SK-N-SH treated with all-trans-retinoic acid at 6 μM for 48 hours (cell line): Measurements from ENCODE around the gene PDLIM7.

Experiments
- ATAC-seq: fragments of 200-7000 bp; cut with Tn5 transposase; 3 replicates; pipeline ENCODE4 v1.9.1; 2020; ENCODE audit warnings: mild to moderate bottlenecking, moderate library complexity
- ARNTL ChIP-seq: fragments of 450-650 bp; formaldehyde crosslinking; IDR thresholded peaks from 2 replicates; pipeline ENCODE4 v1.5.0; 2020; ENCODE audit warnings: low read depth, mild to moderate bottlenecking, moderate library complexity, borderline replicate concordance
- BACH2 ChIP-seq: fragments of 250-450 bp; sonication (Bioruptor Pico); IDR thresholded peaks from 2 replicates; pipeline ENCODE4 v1.9.0; 2021; ENCODE audit warnings: mild to moderate bottlenecking, borderline replicate concordance
- CREB5 ChIP-seq: fragments of 250-450 bp; sonication (Bioruptor Pico); IDR thresholded peaks from 2 replicates; pipeline ENCODE4 v1.5.1; 2020; ENCODE audit warnings: low read depth, mild to moderate bottlenecking, moderate library complexity
- CSDC2 ChIP-seq: fragments of 250-450 bp; sonication (Bioruptor Pico); IDR thresholded peaks from 2 replicates; pipeline ENCODE4 v1.5.0; 2020; ENCODE audit warnings: mild to moderate bottlenecking, moderate library complexity
- ESRRG ChIP-seq: fragments of 250-450 bp; sonication (Bioruptor Pico); IDR thresholded peaks from 2 replicates; pipeline ENCODE4 v1.6.1; 2021; ENCODE audit warnings: mild to moderate bottlenecking
- GLIS3 ChIP-seq: fragments of 250-450 bp; sonication (Bioruptor Pico); IDR thresholded peaks from 2 replicates; pipeline ENCODE4 v1.5.0; 2020; ENCODE audit warnings: mild to moderate bottlenecking, moderate library complexity
- ISL1 ChIP-seq: fragments of 250-450 bp; sonication (Bioruptor Pico); IDR thresholded peaks from 2 replicates; pipeline ENCODE4 v2.1.2; 2022; ENCODE audit warnings: mild to moderate bottlenecking, moderate library complexity
- OSR1 ChIP-seq: fragments of 250-450 bp; sonication (Bioruptor Pico); IDR thresholded peaks from 2 replicates; pipeline ENCODE4 v1.8.0; 2022; ENCODE audit warnings: moderate library complexity, mild to moderate bottlenecking, inconsistent platforms
- PPARA ChIP-seq: fragments of 250-450 bp; sonication (Bioruptor Pico); IDR thresholded peaks from 2 replicates; pipeline ENCODE4 v1.5.0; 2020; ENCODE audit warnings: mild to moderate bottlenecking, borderline replicate concordance
- RARB ChIP-seq: fragments of 250-450 bp; sonication (Bioruptor Pico); IDR thresholded peaks from 2 replicates; pipeline ENCODE4 v1.8.0; 2021; ENCODE audit warnings: mild to moderate bottlenecking, moderate library complexity
- SNAI2 ChIP-seq: fragments of 250-450 bp; sonication (Bioruptor Pico); IDR thresholded peaks from 2 replicates; pipeline ENCODE4 v1.5.0; 2020; ENCODE audit warnings: mild to moderate bottlenecking, moderate library complexity
- TCF4 ChIP-seq: fragments of 250-450 bp; sonication (Bioruptor Pico); IDR thresholded peaks from 2 replicates; pipeline ENCODE4 v1.8.0; 2021; ENCODE audit warnings: mild to moderate bottlenecking, moderate library complexity, borderline replicate concordance
- TOX ChIP-seq: fragments of 250-450 bp; sonication (Bioruptor Pico); IDR thresholded peaks from 2 replicates; pipeline ENCODE4 v1.8.0; 2021; ENCODE audit warnings: mild to moderate bottlenecking, moderate library complexity, borderline replicate concordance
- ZC3H10 ChIP-seq: fragments of 250-450 bp; sonication (Bioruptor Pico); IDR thresholded peaks from 2 replicates; pipeline ENCODE4 v1.5.1; 2021; ENCODE audit warnings: mild to moderate bottlenecking, moderate library complexity
- ZFP3 ChIP-seq: fragments of 250-450 bp; sonication (Bioruptor Pico); IDR thresholded peaks from 2 replicates; pipeline ENCODE4 v1.5.0; 2020; ENCODE audit warnings: mild to moderate bottlenecking, moderate library complexity
- ZFP30 ChIP-seq: fragments of 450-650 bp; formaldehyde crosslinking; IDR thresholded peaks from 2 replicates; pipeline ENCODE4 v1.5.0; 2022; ENCODE audit warnings: mild to moderate bottlenecking, moderate library complexity
- ZNF565 ChIP-seq: fragments of 450-650 bp; formaldehyde crosslinking; conservative IDR thresholded peaks from 2 replicates; pipeline ENCODE4 v1.5.0; 2020; ENCODE audit warnings: low read depth, mild to moderate bottlenecking, moderate library complexity
- ZNF70 ChIP-seq: fragments of 450-650 bp; formaldehyde crosslinking; IDR thresholded peaks from 2 replicates; pipeline ENCODE4 v1.5.0; 2020; ENCODE audit warnings: mild to moderate bottlenecking, moderate library complexity
- ZNF8 ChIP-seq: fragments of 450-650 bp; formaldehyde crosslinking; IDR thresholded peaks from 2 replicates; pipeline ENCODE4 v1.5.0; 2020; ENCODE audit warnings: mild to moderate bottlenecking, moderate library complexity
- TF ChIP-seq, protein P1 (sequence below): fragments of 250-450 bp; sonication (Bioruptor Pico); IDR thresholded peaks from 2 replicates; pipeline ENCODE4 v1.8.0; 2021; ENCODE audit warnings: low read depth, mild to moderate bottlenecking, moderate library complexity, borderline replicate concordance
- TF ChIP-seq, protein P2 (sequence below): fragments of 250-450 bp; sonication (Bioruptor Pico); IDR thresholded peaks from 2 replicates; pipeline ENCODE4 v1.5.1; 2021; ENCODE audit warnings: mild to moderate bottlenecking, moderate library complexity
- TF ChIP-seq, protein P3 (sequence below): fragments of 250-450 bp; sonication (Bioruptor Pico); IDR thresholded peaks from 2 replicates; pipeline ENCODE4 v1.8.0; 2020; ENCODE audit warnings: mild to moderate bottlenecking, moderate library complexity, borderline replicate concordance

The PDLIM7 gene

DNA sequence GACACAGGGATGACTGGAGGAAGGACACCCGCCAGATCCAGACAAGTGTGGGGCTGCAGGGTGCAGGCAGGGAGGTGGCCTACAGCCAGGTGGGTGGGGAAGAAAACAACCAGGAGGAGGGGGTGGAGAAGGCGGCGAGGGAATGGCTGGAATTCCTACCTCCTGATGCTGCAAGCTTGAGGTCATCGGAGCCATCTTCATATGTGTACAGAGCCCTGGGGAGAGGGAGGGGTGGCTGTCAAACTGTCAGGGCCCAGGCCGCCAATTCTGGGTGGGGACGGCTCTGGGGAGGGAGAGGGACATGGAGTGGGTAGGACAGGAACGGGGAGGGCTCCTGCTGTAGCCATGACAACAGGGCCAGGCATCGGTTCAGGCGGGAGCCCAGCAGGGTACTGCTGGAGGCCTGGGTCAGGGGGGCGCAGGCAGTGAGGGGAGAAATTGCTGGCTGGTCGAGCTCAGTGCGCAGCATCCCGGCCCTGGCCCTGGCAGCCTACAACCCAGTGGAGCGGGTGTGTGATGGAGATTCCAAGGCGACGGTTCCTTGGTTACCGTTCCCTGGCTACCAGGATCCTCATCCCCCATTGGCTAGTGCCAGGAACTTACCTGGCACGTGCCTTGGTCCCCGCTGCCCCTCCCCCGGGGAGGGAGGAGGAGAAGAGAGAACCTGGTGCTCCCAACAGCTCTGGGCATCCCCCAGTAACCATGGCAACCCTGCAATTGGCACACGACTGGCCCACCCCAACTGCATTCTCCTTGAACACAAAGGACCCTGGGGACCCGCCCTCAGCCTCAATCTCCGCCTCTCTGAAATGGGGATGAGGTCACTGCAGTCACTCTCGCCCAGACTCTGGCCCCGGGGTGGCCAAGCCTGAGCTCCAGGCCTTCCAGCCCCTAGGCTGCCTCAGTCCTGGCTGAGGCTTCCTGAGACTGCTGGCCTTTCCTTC lies 28.4 kb downstream of the PDLIM7 start (continued):
- TF ChIP-seq ESRRG (CRISPR knock-in tag), result no peak
- no peak for TF ChIP-seq GLIS3

GRCh38 chr5:177468329-177468684 lies 29.1 kb downstream of the PDLIM7 start:
- TF ChIP-seq ZFP30 (CRISPR knock-in tag) (no peak), ESRRG (CRISPR knock-in tag) (no peak), BACH2 (no peak)
- ATAC-seq, result no peak

DNA sequence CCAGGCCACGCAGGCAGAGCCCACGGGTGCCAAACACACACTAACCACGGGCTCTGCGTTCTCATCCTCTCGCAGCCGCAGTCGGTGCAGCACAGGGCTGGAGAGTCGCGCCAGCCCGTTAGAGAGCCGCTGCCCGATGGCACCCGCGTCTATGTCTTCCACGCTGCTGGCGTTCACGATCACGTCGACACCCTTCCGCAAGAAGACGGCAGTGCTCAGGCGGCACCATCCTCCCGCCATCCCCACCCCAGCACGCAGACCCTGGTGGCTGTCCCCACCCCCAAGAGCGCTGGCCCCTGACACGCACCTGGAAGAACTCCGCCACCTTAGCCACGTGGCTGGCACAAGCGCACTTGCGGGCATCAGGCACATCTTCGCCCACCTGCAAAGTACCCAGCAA lies 30.0 kb downstream of the PDLIM7 start:
- no peak for TF ChIP-seq ZFP3
- TF ChIP-seq GLIS3, result no peak
- no peak for TF ChIP-seq RARB
- TF ChIP-seq, protein P1, sequence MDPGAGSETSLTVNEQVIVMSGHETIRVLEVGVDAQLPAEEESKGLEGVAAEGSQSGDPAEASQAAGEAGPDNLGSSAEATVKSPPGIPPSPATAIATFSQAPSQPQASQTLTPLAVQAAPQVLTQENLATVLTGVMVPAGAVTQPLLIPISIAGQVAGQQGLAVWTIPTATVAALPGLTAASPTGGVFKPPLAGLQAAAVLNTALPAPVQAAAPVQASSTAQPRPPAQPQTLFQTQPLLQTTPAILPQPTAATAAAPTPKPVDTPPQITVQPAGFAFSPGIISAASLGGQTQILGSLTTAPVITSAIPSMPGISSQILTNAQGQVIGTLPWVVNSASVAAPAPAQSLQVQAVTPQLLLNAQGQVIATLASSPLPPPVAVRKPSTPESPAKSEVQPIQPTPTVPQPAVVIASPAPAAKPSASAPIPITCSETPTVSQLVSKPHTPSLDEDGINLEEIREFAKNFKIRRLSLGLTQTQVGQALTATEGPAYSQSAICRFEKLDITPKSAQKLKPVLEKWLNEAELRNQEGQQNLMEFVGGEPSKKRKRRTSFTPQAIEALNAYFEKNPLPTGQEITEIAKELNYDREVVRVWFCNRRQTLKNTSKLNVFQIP (CRISPR knock-in tag), result no peak
- TF ChIP-seq, protein P2, sequence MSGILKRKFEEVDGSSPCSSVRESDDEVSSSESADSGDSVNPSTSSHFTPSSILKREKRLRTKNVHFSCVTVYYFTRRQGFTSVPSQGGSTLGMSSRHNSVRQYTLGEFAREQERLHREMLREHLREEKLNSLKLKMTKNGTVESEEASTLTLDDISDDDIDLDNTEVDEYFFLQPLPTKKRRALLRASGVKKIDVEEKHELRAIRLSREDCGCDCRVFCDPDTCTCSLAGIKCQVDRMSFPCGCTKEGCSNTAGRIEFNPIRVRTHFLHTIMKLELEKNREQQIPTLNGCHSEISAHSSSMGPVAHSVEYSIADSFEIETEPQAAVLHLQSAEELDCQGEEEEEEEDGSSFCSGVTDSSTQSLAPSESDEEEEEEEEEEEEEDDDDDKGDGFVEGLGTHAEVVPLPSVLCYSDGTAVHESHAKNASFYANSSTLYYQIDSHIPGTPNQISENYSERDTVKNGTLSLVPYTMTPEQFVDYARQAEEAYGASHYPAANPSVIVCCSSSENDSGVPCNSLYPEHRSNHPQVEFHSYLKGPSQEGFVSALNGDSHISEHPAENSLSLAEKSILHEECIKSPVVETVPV (CRISPR knock-in tag), result no peak
- no peak for TF ChIP-seq ZC3H10 (CRISPR knock-in tag)
- TF ChIP-seq OSR1, result no peak
- TF ChIP-seq ISL1 (CRISPR knock-in tag), result no peak

DNA sequence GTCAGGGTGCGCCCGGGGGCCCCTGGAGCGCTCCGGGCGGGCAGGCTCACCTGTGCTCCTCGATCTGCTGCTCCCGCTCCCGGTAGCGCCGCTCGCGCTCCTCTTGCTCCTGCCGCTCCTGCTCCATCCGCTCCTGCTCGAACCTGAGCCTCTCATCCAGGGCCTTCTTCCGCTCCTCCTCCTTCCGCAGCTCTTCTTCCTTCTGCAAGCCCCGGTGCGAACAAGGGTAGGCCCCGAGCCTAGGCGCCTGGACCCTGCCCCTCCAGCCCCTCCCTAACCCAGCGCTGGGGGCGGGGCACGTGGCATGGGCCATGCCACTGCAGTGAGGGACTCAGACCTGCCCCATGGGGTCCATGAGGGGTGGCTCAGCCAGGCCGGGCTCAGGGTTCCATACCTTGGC lies 30.5 kb downstream of the PDLIM7 start:
- TF ChIP-seq RARB, result no peak
- no peak for TF ChIP-seq SNAI2 (CRISPR knock-in tag)
- no peak for TF ChIP-seq BACH2
- no peak for TF ChIP-seq TOX (CRISPR knock-in tag)
- no peak for TF ChIP-seq OSR1
- no peak for TF ChIP-seq CSDC2 (CRISPR knock-in tag)
- no peak for TF ChIP-seq CREB5 (CRISPR knock-in tag)
- TF ChIP-seq TCF4 (CRISPR knock-in tag), result no peak
- TF ChIP-seq, protein P2 (CRISPR knock-in tag), result no peak
- TF ChIP-seq ISL1 (CRISPR knock-in tag), result no peak
- TF ChIP-seq ESRRG (CRISPR knock-in tag), result no peak
- TF ChIP-seq ZNF8, result no peak
- no peak for TF ChIP-seq PPARA (CRISPR knock-in tag)
- TF ChIP-seq, protein P3, sequence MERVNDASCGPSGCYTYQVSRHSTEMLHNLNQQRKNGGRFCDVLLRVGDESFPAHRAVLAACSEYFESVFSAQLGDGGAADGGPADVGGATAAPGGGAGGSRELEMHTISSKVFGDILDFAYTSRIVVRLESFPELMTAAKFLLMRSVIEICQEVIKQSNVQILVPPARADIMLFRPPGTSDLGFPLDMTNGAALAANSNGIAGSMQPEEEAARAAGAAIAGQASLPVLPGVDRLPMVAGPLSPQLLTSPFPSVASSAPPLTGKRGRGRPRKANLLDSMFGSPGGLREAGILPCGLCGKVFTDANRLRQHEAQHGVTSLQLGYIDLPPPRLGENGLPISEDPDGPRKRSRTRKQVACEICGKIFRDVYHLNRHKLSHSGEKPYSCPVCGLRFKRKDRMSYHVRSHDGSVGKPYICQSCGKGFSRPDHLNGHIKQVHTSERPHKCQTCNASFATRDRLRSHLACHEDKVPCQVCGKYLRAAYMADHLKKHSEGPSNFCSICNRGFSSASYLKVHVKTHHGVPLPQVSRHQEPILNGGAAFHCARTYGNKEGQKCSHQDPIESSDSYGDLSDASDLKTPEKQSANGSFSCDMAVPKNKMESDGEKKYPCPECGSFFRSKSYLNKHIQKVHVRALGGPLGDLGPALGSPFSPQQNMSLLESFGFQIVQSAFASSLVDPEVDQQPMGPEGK (CRISPR knock-in tag), result no peak
- no peak for TF ChIP-seq ZNF565
- no peak for TF ChIP-seq ZNF70
- TF ChIP-seq ARNTL (CRISPR knock-in tag), result no peak

More for the DNA sequence above, 30.0 kb downstream of the PDLIM7 start:
- no peak for ATAC-seq

More for the DNA sequence above, 30.5 kb downstream of the PDLIM7 start:
- ATAC-seq, result no peak
